ENCODE measurements around the gene JAM3. TPM values are rescaled to one million over a fixed set of nuclear protein-coding genes. Genes with fewer than 3 reads are reported as not detected.
A peak's percentile ranks its signal among the peaks of the same experiment; 100 is the strongest.

Gene JAM3
- total RNA-seq, 1 experiment from 2014 or later: 36.5 TPM

GRCh38 chr11:134037046-134037908 is 31.6 kb upstream of the JAM3 start:
- Histone ChIP-seq H4K91ac (ENCODE audit: insufficient read length, low read depth, low read length) (no peak overlapping the region), H2BK5ac (ENCODE audit: insufficient read length, low read length) (no peak overlapping the region), H4K20me1 (ENCODE audit: control insufficient read depth, insufficient read depth, insufficient read length) (no peaks in the 10 kb centered on the region), H3K23me2 (ENCODE audit: insufficient read length, low read depth, low read length, poor library complexity, severe bottlenecking) (peaks cover 10% of the 10 kb centered on the region), H3K4ac (ENCODE audit: low read depth, low read length) (no peak overlapping the region), H2BK120ac (ENCODE audit: low read depth, low read length, poor library complexity, severe bottlenecking) (no peak overlapping the region), H2AK5ac (ENCODE audit: insufficient read length, low read length) (no peak overlapping the region), H3K27ac (ENCODE audit: insufficient read length, low read depth, low read length) (no peak overlapping the region), H4K8ac (replicated peaks; ENCODE audit: insufficient read length, low read depth, low read length) (no peak overlapping the region), H3K4me1 (ENCODE audit: insufficient read depth, low read length) (peaks cover 5% of the 10 kb centered on the region; the same call in 1 of the 2 replicates), H4K5ac (ENCODE audit: insufficient read length, low read depth, low read length) (no peak overlapping the region), H3K14ac (ENCODE audit: insufficient read depth, low read length) (no peak overlapping the region), H3K4me2 (ENCODE audit: insufficient read depth, insufficient read length, low read length) (peak overlapping the region; percentile 51), H2BK20ac (ENCODE audit: low read depth, low read length, poor library complexity, severe bottlenecking) (no peak overlapping the region), H3K18ac (ENCODE audit: insufficient read length, low read depth, low read length) (no peak overlapping the region), H3K56ac (ENCODE audit: insufficient read length, low read depth, low read length) (no peak overlapping the region), H3K23ac (ENCODE audit: insufficient read length, low read depth, low read length) (no peak overlapping the region), H3T11ph (ENCODE audit: low read length) (no peak overlapping the region), H2AFZ (ENCODE audit: low read length) (peak overlapping the region; percentile 1), H3K9ac (ENCODE audit: extremely low read depth, insufficient read length, low read length) (no peak overlapping the region), H3K79me2 (ENCODE audit: insufficient read depth, low read length) (no peaks in the 10 kb centered on the region), H3K9me3 (ENCODE audit: control insufficient read depth, low read depth, low read length) (no peaks in the 10 kb centered on the region), H3K27me3 (ENCODE audit: insufficient read depth, low read length) (no peaks in the 10 kb centered on the region), H2BK12ac (ENCODE audit: insufficient read length, low read depth, low read length) (no peak overlapping the region), H2BK15ac (ENCODE audit: low read depth, low read length) (no peak overlapping the region), H3K79me1 (ENCODE audit: insufficient read depth, low read depth, low read length, poor library complexity, severe bottlenecking) (no peaks in the 10 kb centered on the region)
- Mint-ChIP-seq H3K27ac (peak overlapping the region; percentile 83 to 93 (median 92); a peak in 6 of 7 replicates), H3K36me3 (ENCODE audit: insufficient read depth in 1 of 3, low read depth in 3 of 3) (peaks cover 0 to 6% (median 2%) of the 10 kb centered on the region in 3 experiments; a peak in 5 of 7 replicates), H3K4me1 (peaks cover 31 to 54% of the 10 kb centered on the region in 2 experiments), H3K4me3 (peak overlapping the region; percentile 71 to 90), H3K27me3 (ENCODE audit: low read depth) (peaks cover 12% of the 10 kb centered on the region), H3K9me3 (no peaks in the 10 kb centered on the region)
- TF ChIP-seq CTCF (conservative IDR thresholded peaks at IDR 0.05): no peak
- DNase-seq: peak; percentile 79
- no CpG with 5 or more reads among the region's 54 CpGs for WGBS (ENCODE audit: extremely low coverage, insufficient read length, low lambda C conversion rate)

All from H9 (cell line).